PC-9 (cell line): ENCODE measurements around the gene TMPRSS11A.

Experiments used
- EZH2 ChIP-seq: fragments of 200-600 bp; sonication (generic); IDR thresholded peaks from 2 replicates; pipeline ENCODE4 v1.8.0; 2017; ENCODE audit warnings: antibody characterized with exemption, low read depth
- TF ChIP-seq, protein P1 (sequence below): fragments of 200-600 bp; sonication (generic); conservative IDR thresholded peaks from 2 replicates; pipeline ENCODE4 v1.6.1; 2017; ENCODE audit warnings: mixed run types, antibody characterized with exemption, mild to moderate bottlenecking, moderate library complexity

DNA sequence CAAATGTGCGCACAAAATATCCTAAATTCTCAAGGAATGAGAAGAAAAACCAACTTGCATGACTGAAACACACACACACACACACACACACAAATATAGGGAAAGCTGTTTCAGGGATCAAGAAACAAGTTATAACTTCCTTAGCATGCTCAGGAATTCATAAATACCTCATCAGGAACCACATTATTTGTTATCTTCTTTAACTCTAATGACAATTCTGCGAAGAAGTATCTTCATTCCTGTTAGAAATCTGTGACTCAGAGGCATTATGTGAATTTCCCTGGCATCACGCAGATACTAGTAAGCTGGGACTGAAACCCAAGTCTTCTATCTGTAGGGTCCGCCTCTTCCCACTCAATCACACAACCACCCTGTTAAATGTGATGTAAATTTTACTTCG is 30.3 kb downstream of the TMPRSS11A start:
- TF ChIP-seq, protein P1, sequence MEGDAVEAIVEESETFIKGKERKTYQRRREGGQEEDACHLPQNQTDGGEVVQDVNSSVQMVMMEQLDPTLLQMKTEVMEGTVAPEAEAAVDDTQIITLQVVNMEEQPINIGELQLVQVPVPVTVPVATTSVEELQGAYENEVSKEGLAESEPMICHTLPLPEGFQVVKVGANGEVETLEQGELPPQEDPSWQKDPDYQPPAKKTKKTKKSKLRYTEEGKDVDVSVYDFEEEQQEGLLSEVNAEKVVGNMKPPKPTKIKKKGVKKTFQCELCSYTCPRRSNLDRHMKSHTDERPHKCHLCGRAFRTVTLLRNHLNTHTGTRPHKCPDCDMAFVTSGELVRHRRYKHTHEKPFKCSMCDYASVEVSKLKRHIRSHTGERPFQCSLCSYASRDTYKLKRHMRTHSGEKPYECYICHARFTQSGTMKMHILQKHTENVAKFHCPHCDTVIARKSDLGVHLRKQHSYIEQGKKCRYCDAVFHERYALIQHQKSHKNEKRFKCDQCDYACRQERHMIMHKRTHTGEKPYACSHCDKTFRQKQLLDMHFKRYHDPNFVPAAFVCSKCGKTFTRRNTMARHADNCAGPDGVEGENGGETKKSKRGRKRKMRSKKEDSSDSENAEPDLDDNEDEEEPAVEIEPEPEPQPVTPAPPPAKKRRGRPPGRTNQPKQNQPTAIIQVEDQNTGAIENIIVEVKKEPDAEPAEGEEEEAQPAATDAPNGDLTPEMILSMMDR: no peak
- TF ChIP-seq EZH2: no peak
